Measurements from ENCODE around the gene NSD1.
"Not testable (repeated sequence)": the region's sequence is repeated elsewhere in the genome, so short reads cannot be mapped to it uniquely, and the experiment has no call there.

- not testable (repeated sequence) for TF ChIP-seq CTCF (IDR thresholded peaks at IDR 0.05 in 2 of 3, conservative IDR thresholded peaks at IDR 0.05 in 1 of 3; ENCODE audit: borderline replicate concordance in 1 of 3, insufficient read depth in 1 of 3, low read depth in 2 of 3, low read length in 2 of 3); POLR2AphosphoS5 (IDR thresholded peaks at IDR 0.05; ENCODE audit: low read depth, low read length); EZH2 (IDR thresholded peaks at IDR 0.05); EGR1 (IDR thresholded peaks at IDR 0.05; ENCODE audit: low read depth); SRF (IDR thresholded peaks at IDR 0.05; ENCODE audit: low read depth); POLR2A (IDR thresholded peaks at IDR 0.05; ENCODE audit: borderline replicate concordance, extremely low read depth, insufficient read depth, insufficient read length); ATF3 (IDR thresholded peaks at IDR 0.05); SP1 (IDR thresholded peaks at IDR 0.05; ENCODE audit: low read depth)
Measured at GRCh38 chr5:177258711-177259110, 125.1 kb downstream of the NSD1 start.

Measured in HCT116 (cell line).